Stimulated activated CD4-positive, alpha-beta T cell treated with anti-CD3 and anti-CD28 coated beads, Interleukin-1b, Interleukin-23, amount 100 ng/mL, for 1 hour (primary cell): ENCODE results near the gene CALML4.
"Not testable (repeated sequence)": the region's sequence is repeated elsewhere in the genome, so short reads cannot be mapped to it uniquely, and the experiment has no call there.

Experiments
- DNase-seq, 2 donors: peaks; one replicate each; pipeline ENCODE4 v3.0.0-alpha.2; 2020; ENCODE audit warnings: low read depth in 2 of 2

Gene CALML4

GRCh38 chr15:68204776-68205557, at the start of gene CALML4:
TSS of gene CALML4 (minus strand) at chr15:68205332. CDS start at chr15:68205247, 85 bp downstream.
- DNase-seq = no peak

- no peak for DNase-seq
Measured at GRCh38 chr15:68252925-68253534, 47.9 kb upstream of the CALML4 start.

- DNase-seq = no peak
Measured at GRCh38 chr15:68249058-68249713, 44.1 kb upstream of the CALML4 start.

GRCh38 chr15:68244235-68244634, 39.1 kb upstream of the CALML4 start:
- no peak for DNase-seq

GRCh38 chr15:68241088-68241935, 36.2 kb upstream of the CALML4 start:
- no peak for DNase-seq

- no peak for DNase-seq
Measured at GRCh38 chr15:68239025-68239424, 33.9 kb upstream of the CALML4 start.

GRCh38 chr15:68235022-68235421, 29.9 kb upstream of the CALML4 start:
- no peak for DNase-seq

- DNase-seq = not testable (repeated sequence)
Measured at GRCh38 chr15:68234520-68234919, 29.4 kb upstream of the CALML4 start.

- no peak for DNase-seq
Measured at GRCh38 chr15:68234060-68234459, 28.9 kb upstream of the CALML4 start.

GRCh38 chr15:68232937-68233336, 27.8 kb upstream of the CALML4 start:
- no peak for DNase-seq

GRCh38 chr15:68232449-68232848, 27.3 kb upstream of the CALML4 start:
- no peak for DNase-seq

- no peak for DNase-seq
Measured at GRCh38 chr15:68231102-68231818, 26.1 kb upstream of the CALML4 start.

GRCh38 chr15:68230157-68231100, 25.3 kb upstream of the CALML4 start:
- no peak for DNase-seq

GRCh38 chr15:68229386-68230156, 24.4 kb upstream of the CALML4 start, which contains the start of gene CLN6:
TSS of gene CLN6 (minus strand) at chr15:68229728. CDS start at chr15:68229584, 144 bp downstream.
- DNase-seq = peak; percentile 21 to 66

GRCh38 chr15:68228971-68229385, 23.8 kb upstream of the CALML4 start:
- no peak for DNase-seq

GRCh38 chr15:68228143-68228970, 23.2 kb upstream of the CALML4 start:
- no peak for DNase-seq

- DNase-seq = no peak
Measured at GRCh38 chr15:68227643-68228142, 22.6 kb upstream of the CALML4 start.

GRCh38 chr15:68225442-68225841, 20.3 kb upstream of the CALML4 start:
- DNase-seq = not testable (repeated sequence)
